PFSK-1 (cell line): ENCODE data around the gene EPS8L1.

ENCODE experiments used
- FOXP2 ChIP-seq: optimal IDR thresholded peaks from 2 replicates; pipeline ENCODE3; 2011; ENCODE audit warnings: borderline replicate concordance, control low read depth, inconsistent platforms; ENCODE audit not compliant: insufficient read depth; ENCODE audit errors: extremely low read length, extremely low read depth
- POLR2AphosphoS5 ChIP-seq: IDR thresholded peaks from 2 replicates; pipeline ENCODE4 v1.6.1; 2012; ENCODE audit warnings: low read depth, mild to moderate bottlenecking, control low read depth, low read length, moderate library complexity
- SIN3A ChIP-seq: IDR thresholded peaks from 2 replicates; pipeline ENCODE4 v1.6.1; 2012; ENCODE audit warnings: mild to moderate bottlenecking, low read length, moderate library complexity, borderline replicate concordance; ENCODE audit not compliant: insufficient read depth
- TAF1 ChIP-seq: IDR thresholded peaks from 2 replicates; pipeline ENCODE4 v1.6.1; 2012; ENCODE audit warnings: low read length, control low read depth, borderline replicate concordance; ENCODE audit not compliant: insufficient read depth
- TF ChIP-seq, protein P1 (sequence below), 2 experiments: IDR thresholded peaks; 2 replicates each; pipeline versions ENCODE4 v1.6.1 to v1.8.0; 2011 to 2012; ENCODE audit warnings: low read depth in 2 of 2, low read length in 2 of 2, control low read depth in 1 of 2, inconsistent platforms in 1 of 2, mild to moderate bottlenecking in 1 of 2, moderate library complexity in 1 of 2; ENCODE audit not compliant: insufficient read depth in 1 of 2

Gene EPS8L1

DNA sequence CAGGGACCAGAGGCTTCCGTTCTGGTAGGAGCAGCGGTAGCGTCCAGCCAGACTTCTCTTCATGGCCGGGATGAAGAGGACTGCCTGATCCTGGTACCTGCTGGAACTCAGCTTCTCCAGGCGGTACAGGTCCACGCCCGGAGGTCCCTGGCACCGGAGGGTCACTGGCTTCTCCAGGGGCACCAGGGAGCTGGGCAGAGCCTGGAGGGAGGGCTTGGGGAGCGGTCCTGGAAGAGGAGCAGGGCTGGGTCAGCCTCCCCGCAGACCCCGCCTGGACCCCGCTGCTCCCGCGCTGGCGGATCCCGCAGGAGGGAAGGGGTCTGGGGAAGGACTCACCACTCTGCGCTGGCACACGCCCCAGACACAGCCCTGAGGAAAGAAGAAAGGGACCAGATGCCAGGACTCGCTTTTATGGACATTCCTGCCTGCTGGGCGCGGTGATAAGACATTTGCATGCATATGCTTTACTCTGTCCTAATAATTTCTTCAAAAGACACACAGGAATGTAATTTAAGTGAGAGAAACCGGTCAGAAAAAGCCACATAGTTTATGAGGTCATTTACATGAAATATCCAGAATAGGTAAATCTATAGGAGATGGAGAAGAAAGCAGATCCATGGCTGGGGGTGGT, 43.4 kb upstream of the EPS8L1 start:
- TF ChIP-seq, protein P1, sequence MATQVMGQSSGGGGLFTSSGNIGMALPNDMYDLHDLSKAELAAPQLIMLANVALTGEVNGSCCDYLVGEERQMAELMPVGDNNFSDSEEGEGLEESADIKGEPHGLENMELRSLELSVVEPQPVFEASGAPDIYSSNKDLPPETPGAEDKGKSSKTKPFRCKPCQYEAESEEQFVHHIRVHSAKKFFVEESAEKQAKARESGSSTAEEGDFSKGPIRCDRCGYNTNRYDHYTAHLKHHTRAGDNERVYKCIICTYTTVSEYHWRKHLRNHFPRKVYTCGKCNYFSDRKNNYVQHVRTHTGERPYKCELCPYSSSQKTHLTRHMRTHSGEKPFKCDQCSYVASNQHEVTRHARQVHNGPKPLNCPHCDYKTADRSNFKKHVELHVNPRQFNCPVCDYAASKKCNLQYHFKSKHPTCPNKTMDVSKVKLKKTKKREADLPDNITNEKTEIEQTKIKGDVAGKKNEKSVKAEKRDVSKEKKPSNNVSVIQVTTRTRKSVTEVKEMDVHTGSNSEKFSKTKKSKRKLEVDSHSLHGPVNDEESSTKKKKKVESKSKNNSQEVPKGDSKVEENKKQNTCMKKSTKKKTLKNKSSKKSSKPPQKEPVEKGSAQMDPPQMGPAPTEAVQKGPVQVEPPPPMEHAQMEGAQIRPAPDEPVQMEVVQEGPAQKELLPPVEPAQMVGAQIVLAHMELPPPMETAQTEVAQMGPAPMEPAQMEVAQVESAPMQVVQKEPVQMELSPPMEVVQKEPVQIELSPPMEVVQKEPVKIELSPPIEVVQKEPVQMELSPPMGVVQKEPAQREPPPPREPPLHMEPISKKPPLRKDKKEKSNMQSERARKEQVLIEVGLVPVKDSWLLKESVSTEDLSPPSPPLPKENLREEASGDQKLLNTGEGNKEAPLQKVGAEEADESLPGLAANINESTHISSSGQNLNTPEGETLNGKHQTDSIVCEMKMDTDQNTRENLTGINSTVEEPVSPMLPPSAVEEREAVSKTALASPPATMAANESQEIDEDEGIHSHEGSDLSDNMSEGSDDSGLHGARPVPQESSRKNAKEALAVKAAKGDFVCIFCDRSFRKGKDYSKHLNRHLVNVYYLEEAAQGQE (IDR thresholded peaks at IDR 0.05; ENCODE audit: insufficient read depth in 1 of 2, low read depth in 2 of 2, low read length in 2 of 2) = no peak
- TF ChIP-seq TAF1 (no peak), SIN3A (no peak), FOXP2 (no peak), POLR2AphosphoS5 (no peak)

DNA sequence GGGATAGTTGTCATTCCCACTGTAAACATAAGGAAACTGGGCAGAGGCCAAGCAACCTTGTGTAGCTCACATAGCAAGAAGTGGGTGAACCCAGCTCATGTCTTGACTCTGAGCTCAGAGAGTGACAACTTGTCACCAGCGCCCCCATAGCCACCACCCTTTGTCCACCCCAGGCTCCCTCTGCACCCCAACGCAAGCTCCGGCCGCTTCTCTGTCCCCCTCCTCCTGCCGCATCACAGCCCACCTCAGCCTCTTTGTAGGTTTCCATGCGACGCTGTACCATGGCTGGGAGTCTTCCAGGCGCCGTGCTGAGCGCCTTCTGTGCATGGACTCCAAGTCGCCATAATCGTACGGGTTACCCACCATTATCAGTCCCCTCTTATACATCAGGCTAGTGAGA, 40.9 kb upstream of the EPS8L1 start:
- no peak for TF ChIP-seq FOXP2
- no peak for TF ChIP-seq TAF1
- TF ChIP-seq, protein P1 (IDR thresholded peaks at IDR 0.05; ENCODE audit: insufficient read depth in 1 of 2, low read depth in 2 of 2, low read length in 2 of 2) = no peak
- TF ChIP-seq POLR2AphosphoS5 = no peak
- no peak for TF ChIP-seq SIN3A

DNA sequence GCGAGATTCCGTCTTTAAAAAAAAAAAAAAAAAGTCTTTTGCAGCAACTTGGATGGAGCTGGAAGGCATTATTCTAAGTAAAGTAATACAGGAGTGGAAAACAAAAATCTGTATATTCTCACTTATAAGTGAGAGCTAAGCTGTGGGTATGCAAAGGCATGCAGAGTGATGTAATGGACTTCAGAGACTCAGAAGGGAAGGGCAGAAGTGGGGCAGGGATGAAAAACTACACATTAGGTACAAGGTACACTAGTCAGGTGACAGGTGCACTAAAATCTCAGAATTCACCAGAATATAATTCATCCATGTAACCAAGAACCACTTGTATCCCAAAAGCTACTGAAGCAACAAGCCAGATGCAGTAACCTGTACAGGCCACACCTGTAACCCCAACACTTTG, 39.6 kb upstream of the EPS8L1 start:
- TF ChIP-seq, protein P1 (IDR thresholded peaks at IDR 0.05; ENCODE audit: insufficient read depth in 1 of 2, low read depth in 2 of 2, low read length in 2 of 2) = no peak
- TF ChIP-seq FOXP2 = no peak
- no peak for TF ChIP-seq SIN3A
- TF ChIP-seq TAF1 = no peak
- TF ChIP-seq POLR2AphosphoS5 = no peak

- TF ChIP-seq TAF1 = no peak
- no peak for TF ChIP-seq POLR2AphosphoS5
- TF ChIP-seq SIN3A = no peak
- TF ChIP-seq FOXP2 = no peak
- TF ChIP-seq, protein P1 (IDR thresholded peaks at IDR 0.05; ENCODE audit: insufficient read depth in 1 of 2, low read depth in 2 of 2, low read length in 2 of 2) = no peak
Measured at GRCh38 chr19:55041244-55041626, 34.4 kb upstream of the EPS8L1 start.
